Omental fat pad (tissue), 4 donors: ENCODE data around the gene FLYWCH1. TPM values are rescaled to one million over a fixed set of nuclear protein-coding genes. Genes with fewer than 3 reads are reported as not detected.

Experiments used
- ATAC-seq: fragments of 150-250 bp; one replicate; pipeline ENCODE4 v1.9.1; 2016; ENCODE audit warnings: mild to moderate bottlenecking, moderate library complexity; ENCODE audit not compliant: low FRiP score
- DNase-seq: peaks from one replicate; pipeline ENCODE4 v3.0.0-alpha.2; 2019; ENCODE audit warnings: low spot score
- CTCF ChIP-seq, 3 donors: fragments of 450-650 bp; IDR thresholded peaks; one replicate each; pipeline ENCODE4 v1.5.1; 2016 to 2017; ENCODE audit warnings: antibody characterized with exemption in 3 of 3, mild to moderate bottlenecking in 3 of 3, moderate library complexity in 2 of 3
- total RNA-seq, 4 donors: library from RNA; depleted of rRNA; stranded (reverse); fragments of >200 nt; gene quantifications; one replicate each; pipeline ENCODE4 v1.1.0, GENCODE V29; 2016

FLYWCH1 gene
- total RNA-seq, 4 donors from 2014 or later: 14.8 to 45.6 (median 26.6) TPM

GRCh38 chr16:2987833-2988232 lies 76.1 kb downstream of the FLYWCH1 start:
- DNase-seq: no peak
- ATAC-seq: no peak
- no peak for TF ChIP-seq CTCF (IDR thresholded peaks at IDR 0.05)

GRCh38 chr16:2988590-2989099 lies 76.9 kb downstream of the FLYWCH1 start:
- no peak for DNase-seq
- no peak for ATAC-seq
- no peak for TF ChIP-seq CTCF (IDR thresholded peaks at IDR 0.05)

- ATAC-seq: no peak
- TF ChIP-seq CTCF (IDR thresholded peaks at IDR 0.05): no peak
- no peak for DNase-seq
Observed at GRCh38 chr16:2990891-2991290, 79.2 kb downstream of the FLYWCH1 start.

GRCh38 chr16:2991566-2992261 lies 80.0 kb downstream of the FLYWCH1 start:
- DNase-seq: no peak
- no peak for TF ChIP-seq CTCF (IDR thresholded peaks at IDR 0.05)
- no peak for ATAC-seq

GRCh38 chr16:2992383-2993081 lies 80.8 kb downstream of the FLYWCH1 start:
- DNase-seq (no peak), ATAC-seq (no peak)
- no peak for TF ChIP-seq CTCF (IDR thresholded peaks at IDR 0.05)

- DNase-seq (no peak), ATAC-seq (no peak)
- TF ChIP-seq CTCF (IDR thresholded peaks at IDR 0.05): no peak
Observed at GRCh38 chr16:2996298-2996697, 84.6 kb downstream of the FLYWCH1 start.

- DNase-seq (no peak), ATAC-seq (no peak)
- no peak for TF ChIP-seq CTCF (IDR thresholded peaks at IDR 0.05)
Observed at GRCh38 chr16:2999929-3000328, 88.2 kb downstream of the FLYWCH1 start.
